ENCODE results near the gene CCDC149. TPM values are rescaled to one million over a fixed set of nuclear protein-coding genes. Genes with fewer than 3 reads are reported as not detected.

Gene CCDC149
- total RNA-seq, 1 experiment from 2014 or later = 12.7 TPM

- ChIA-PET POLR2A (no interaction called here), CTCF (interaction anchor here (0.5 to 0.7 kb wide), 2 partner anchors 168 to 1702 kb away, joined by 4 read pairs; no protein-coding TSS in a partner anchor)
- no peaks in the 10 kb centered on the region for H3K9me3 Mint-ChIP-seq (ENCODE audit: unreplicated experiment)
- H3K36me3 Mint-ChIP-seq (ENCODE audit: insufficient read depth, unreplicated experiment) = no peaks in the 10 kb centered on the region
- no peak for TF ChIP-seq CTCF (IDR thresholded peaks at IDR 0.05; ENCODE audit: unreplicated experiment)
- intact Hi-C loops (cut with micrococcal nuclease) = no loop called here
- H3K27ac Mint-ChIP-seq (ENCODE audit: low read depth, unreplicated experiment) = no peak overlapping the region
- no peaks in the 10 kb centered on the region for H3K4me1 Mint-ChIP-seq (ENCODE audit: insufficient read depth, unreplicated experiment)
- no TSS peak for BruUV-seq (replicated peaks)
- H3K27me3 Mint-ChIP-seq (ENCODE audit: insufficient read depth, unreplicated experiment) = no peaks in the 10 kb centered on the region
- no peak for DNase-seq (ENCODE audit: unreplicated experiment)
- H3K4me3 Mint-ChIP-seq (ENCODE audit: unreplicated experiment) = no peak overlapping the region
These were observed 34.8 kb downstream of the CCDC149 start for GRCh38 chr4:24877868-24878635.

GRCh38 chr4:24876431-24876830 is 36.4 kb downstream of the CCDC149 start:
- no TSS peak for BruUV-seq (replicated peaks)

GRCh38 chr4:24872720-24873119 is 40.1 kb downstream of the CCDC149 start:
- Mint-ChIP-seq H3K4me1 (ENCODE audit: insufficient read depth, unreplicated experiment) (no peaks in the 10 kb centered on the region), H3K4me3 (ENCODE audit: unreplicated experiment) (no peak overlapping the region), H3K27ac (ENCODE audit: low read depth, unreplicated experiment) (no peak overlapping the region), H3K36me3 (ENCODE audit: insufficient read depth, unreplicated experiment) (peaks cover 6% of the 10 kb centered on the region), H3K9me3 (ENCODE audit: unreplicated experiment) (no peaks in the 10 kb centered on the region), H3K27me3 (ENCODE audit: insufficient read depth, unreplicated experiment) (no peaks in the 10 kb centered on the region)
- no peak for TF ChIP-seq CTCF (IDR thresholded peaks at IDR 0.05; ENCODE audit: unreplicated experiment)
- DNase-seq (ENCODE audit: unreplicated experiment) = no peak
- ChIA-PET POLR2A (no interaction called here), CTCF (no interaction called here)
- BruUV-seq (replicated peaks) = no TSS peak
- intact Hi-C loops (cut with micrococcal nuclease) = no loop called here

More at GRCh38 chr4:24876431-24876830, 36.4 kb downstream of the CCDC149 start:
- POLR2A ChIA-PET = no interaction called here
- CTCF ChIA-PET = interaction anchor here (0.7 kb wide), 1 partner anchor 207 kb away, joined by 4 read pairs; no protein-coding TSS in a partner anchor
- Mint-ChIP-seq H3K27me3 (ENCODE audit: insufficient read depth, unreplicated experiment) (no peaks in the 10 kb centered on the region), H3K4me1 (ENCODE audit: insufficient read depth, unreplicated experiment) (no peaks in the 10 kb centered on the region), H3K9me3 (ENCODE audit: unreplicated experiment) (no peaks in the 10 kb centered on the region), H3K4me3 (ENCODE audit: unreplicated experiment) (no peak overlapping the region), H3K27ac (ENCODE audit: low read depth, unreplicated experiment) (no peak overlapping the region), H3K36me3 (ENCODE audit: insufficient read depth, unreplicated experiment) (no peaks in the 10 kb centered on the region)
- no peak for DNase-seq (ENCODE audit: unreplicated experiment)
- intact Hi-C loops (cut with micrococcal nuclease) = no loop called here
- TF ChIP-seq CTCF (IDR thresholded peaks at IDR 0.05; ENCODE audit: unreplicated experiment) = no peak

- no TSS peak for BruUV-seq (replicated peaks)
- ChIA-PET POLR2A (no interaction called here), CTCF (no interaction called here)
- no peak overlapping the region for H3K27ac Mint-ChIP-seq (ENCODE audit: low read depth, unreplicated experiment)
- DNase-seq (ENCODE audit: unreplicated experiment) = no peak
- H3K9me3 Mint-ChIP-seq (ENCODE audit: unreplicated experiment) = no peaks in the 10 kb centered on the region
- intact Hi-C loops (cut with micrococcal nuclease) = no loop called here
- H3K36me3 Mint-ChIP-seq (ENCODE audit: insufficient read depth, unreplicated experiment) = peaks cover 6% of the 10 kb centered on the region
- no peaks in the 10 kb centered on the region for H3K27me3 Mint-ChIP-seq (ENCODE audit: insufficient read depth, unreplicated experiment)
- TF ChIP-seq CTCF (IDR thresholded peaks at IDR 0.05; ENCODE audit: unreplicated experiment) = no peak
- no peaks in the 10 kb centered on the region for H3K4me1 Mint-ChIP-seq (ENCODE audit: insufficient read depth, unreplicated experiment)
- no peak overlapping the region for H3K4me3 Mint-ChIP-seq (ENCODE audit: unreplicated experiment)
These were observed 41.6 kb downstream of the CCDC149 start for GRCh38 chr4:24871210-24871609.

Data from MCF 10A (cell line).